Gastroesophageal sphincter (tissue), 4 donors: ENCODE measurements around the gene SYT1. TPM values are rescaled to one million over a fixed set of nuclear protein-coding genes. Genes with fewer than 3 reads are reported as not detected.

Source experiments
- ATAC-seq: fragments of 150-250 bp; one replicate; pipeline ENCODE4 v1.9.1; 2016; ENCODE audit warnings: mild to moderate bottlenecking, moderate library complexity
- H3K27ac ChIP-seq, 4 donors: fragments of 200-600 bp; sonication (generic) in 3 of 4; 1 replicate in 3 of 4; 2 replicates in 1 of 4; pipeline ENCODE4 v1.5.1; 2016 to 2019
- H3K27me3 ChIP-seq: fragments of 200-600 bp; sonication (generic); one replicate; pipeline ENCODE4 v1.5.1; 2019
- H3K36me3 ChIP-seq, 2 donors: fragments of 200-600 bp; sonication (generic); one replicate each; pipeline ENCODE4 v1.5.1; 2019; ENCODE audit warnings: control low read depth in 1 of 2
- H3K4me1 ChIP-seq, 3 donors: fragments of 200-600 bp; sonication (generic); 1 replicate in 2 of 3; 2 replicates in 1 of 3; pipeline ENCODE4 v1.5.1; 2016 to 2019; ENCODE audit warnings: control low read depth in 2 of 3
- H3K4me3 ChIP-seq, 2 donors: fragments of 200-600 bp; sonication (generic); one replicate each; pipeline ENCODE4 v1.5.1; 2019; ENCODE audit warnings: mild to moderate bottlenecking in 1 of 2, moderate library complexity in 1 of 2
- H3K9me3 ChIP-seq, 3 donors: fragments of 200-600 bp; sonication (generic); one replicate each; pipeline ENCODE4 v1.5.1; 2017 to 2019; ENCODE audit warnings: control low read depth in 2 of 3
- CTCF ChIP-seq, 4 experiments: fragments of 200-600 bp in 2 of 4; fragments of 450-650 bp in 2 of 4; sonication (generic) in 1 of 4; IDR thresholded peaks; one replicate each; pipeline ENCODE4 v1.5.1; 2017 to 2019; ENCODE audit warnings: antibody characterized with exemption in 4 of 4, mild to moderate bottlenecking in 2 of 4, moderate library complexity in 2 of 4
- EP300 ChIP-seq: sonication (generic); formaldehyde crosslinking; IDR thresholded peaks from one replicate; pipeline ENCODE4 v1.6.1; 2017; ENCODE audit warnings: antibody characterized with exemption, mild to moderate bottlenecking
- POLR2A ChIP-seq, 2 donors: fragments of 450-650 bp; IDR thresholded peaks; one replicate each; pipeline ENCODE4 v1.6.1; 2017; ENCODE audit warnings: antibody characterized with exemption in 2 of 2, mild to moderate bottlenecking in 2 of 2, moderate library complexity in 1 of 2
- POLR2AphosphoS5 ChIP-seq: sonication (generic); formaldehyde crosslinking; IDR thresholded peaks from one replicate; pipeline ENCODE4 v1.6.1; 2017; ENCODE audit warnings: antibody characterized with exemption
- WGBS, 2 donors: methylation state at CpG; one replicate each; pipeline ENCODE4 v1.1.5; 2018; ENCODE audit warnings: low coverage in 1 of 2; 5-methylcytosine and 5-hydroxymethylcytosine counted together
- total RNA-seq, 4 donors: library from RNA; depleted of rRNA; stranded (reverse); fragments of >200 nt; gene quantifications; one replicate each; pipeline ENCODE4 v1.1.0, GENCODE V29; 2016

Gene SYT1
- total RNA-seq, 4 donors from 2014 or later, result 1.9 to 6.6 (median 3.5) TPM

GRCh38 chr12:79012636-79013035, 148.1 kb downstream of the SYT1 start:
- TF ChIP-seq EP300 (no peak), POLR2AphosphoS5 (no peak), POLR2A (IDR thresholded peaks at IDR 0.05) (no peak), CTCF (IDR thresholded peaks at IDR 0.05) (no peak)
- ATAC-seq, result no peak
- Histone ChIP-seq H3K27ac (no peak overlapping the region), H3K36me3 (no peaks in the 10 kb centered on the region), H3K27me3 (no peaks in the 10 kb centered on the region), H3K4me3 (no peak overlapping the region), H3K9me3 (no peaks in the 10 kb centered on the region), H3K4me1 (no peaks in the 10 kb centered on the region)
- WGBS, 2 donors, result 70 to 74% methylated on average over 3 of the region's 3 CpGs

GRCh38 chr12:79016181-79016580, 151.6 kb downstream of the SYT1 start:
- Histone ChIP-seq H3K27me3 (no peaks in the 10 kb centered on the region), H3K9me3 (no peaks in the 10 kb centered on the region), H3K4me1 (no peaks in the 10 kb centered on the region), H3K36me3 (no peaks in the 10 kb centered on the region), H3K4me3 (no peak overlapping the region), H3K27ac (no peak overlapping the region)
- ATAC-seq, result no peak
- WGBS, 2 donors, result 41 to 55% methylated on average over 2 of the region's 2 CpGs
- TF ChIP-seq POLR2A (IDR thresholded peaks at IDR 0.05), result no peak
- no peak for TF ChIP-seq POLR2AphosphoS5
- TF ChIP-seq CTCF (IDR thresholded peaks at IDR 0.05), result no peak
- TF ChIP-seq EP300, result no peak

- TF ChIP-seq EP300 (no peak), POLR2A (IDR thresholded peaks at IDR 0.05) (no peak), POLR2AphosphoS5 (no peak), CTCF (IDR thresholded peaks at IDR 0.05) (no peak)
- H3K9me3 ChIP-seq, result no peaks in the 10 kb centered on the region
- H3K27ac ChIP-seq, result no peak overlapping the region
- ATAC-seq, result no peak
- no peaks in the 10 kb centered on the region for H3K36me3 ChIP-seq
- WGBS, 2 donors, result 24 to 67% methylated on average over 1 of the region's 1 CpG
- no peaks in the 10 kb centered on the region for H3K4me1 ChIP-seq
- H3K27me3 ChIP-seq, result no peaks in the 10 kb centered on the region
- no peak overlapping the region for H3K4me3 ChIP-seq
Measured at GRCh38 chr12:79019672-79020071, 155.1 kb downstream of the SYT1 start.

- TF ChIP-seq POLR2AphosphoS5, result no peak
- no peak overlapping the region for H3K4me3 ChIP-seq
- H3K9me3 ChIP-seq, result no peaks in the 10 kb centered on the region
- H3K27ac ChIP-seq, result no peak overlapping the region
- WGBS, 2 donors, result 43 to 75% methylated on average over 1 of the region's 1 CpG
- no peak for ATAC-seq
- H3K27me3 ChIP-seq, result no peaks in the 10 kb centered on the region
- H3K36me3 ChIP-seq, result no peaks in the 10 kb centered on the region
- H3K4me1 ChIP-seq, result no peaks in the 10 kb centered on the region
Measured at GRCh38 chr12:79020106-79020505, 155.5 kb downstream of the SYT1 start.

GRCh38 chr12:79021021-79021420, 156.4 kb downstream of the SYT1 start:
- ATAC-seq, result no peak
- TF ChIP-seq POLR2A (IDR thresholded peaks at IDR 0.05) (no peak), CTCF (IDR thresholded peaks at IDR 0.05) (no peak), EP300 (no peak), POLR2AphosphoS5 (no peak)
- Histone ChIP-seq H3K36me3 (no peaks in the 10 kb centered on the region), H3K4me3 (no peak overlapping the region), H3K27me3 (no peaks in the 10 kb centered on the region), H3K27ac (no peak overlapping the region), H3K4me1 (no peaks in the 10 kb centered on the region), H3K9me3 (no peaks in the 10 kb centered on the region)

GRCh38 chr12:79023261-79023660, 158.7 kb downstream of the SYT1 start:
- Histone ChIP-seq H3K9me3 (no peaks in the 10 kb centered on the region), H3K27ac (no peak overlapping the region), H3K4me3 (no peak overlapping the region), H3K27me3 (no peaks in the 10 kb centered on the region), H3K4me1 (no peaks in the 10 kb centered on the region), H3K36me3 (no peaks in the 10 kb centered on the region)
- 29 to 50% methylated on average over 1 of the region's 1 CpG for WGBS, 2 donors
- ATAC-seq, result no peak
- TF ChIP-seq CTCF (IDR thresholded peaks at IDR 0.05), result no peak
- TF ChIP-seq POLR2AphosphoS5, result no peak
- no peak for TF ChIP-seq POLR2A (IDR thresholded peaks at IDR 0.05)
- no peak for TF ChIP-seq EP300
